Caco-2 (cell line): Measurements from ENCODE around the gene IL11RA. TPM values are rescaled to one million over a fixed set of nuclear protein-coding genes. Genes with fewer than 3 reads are reported as not detected.

Experiments
- BruUV-seq: library from RNA; stranded (reverse); fragments of 400-500 nt; replicated peaks from 2 replicates; lab custom pipeline; 2021; lab: Mats Ljungman, UMichigan
- CTCF ChIA-PET: fragments of 300-600 bp; sonication (Branson Sonifier 250); formaldehyde crosslinking; loops from one replicate; lab custom pipeline; 2022; ENCODE audit warnings: antibody characterized with exemption; lab: Charles Lee
- POLR2A ChIA-PET: fragments of 300-600 bp; sonication (Branson Sonifier 250); formaldehyde crosslinking; loops from one replicate; lab custom pipeline; 2022; ENCODE audit warnings: antibody characterized with exemption; lab: Charles Lee
- DNase-seq, 2 experiments: peaks; one replicate each; pipeline versions ENCODE4 v3.0.0 to v3.0.0-alpha.2; 2020 to 2022
- H3K27me3 ChIP-seq: replicated peaks from 2 replicates; pipeline ENCODE4 v1.6.0; 2011; ENCODE audit warnings: low read length; ENCODE audit not compliant: control insufficient read depth, insufficient read depth
- H3K36me3 ChIP-seq: 2 replicates; pipeline ENCODE4 v1.5.1; 2011; ENCODE audit warnings: low read length; ENCODE audit not compliant: control insufficient read depth, insufficient read depth
- H3K4me1 ChIP-seq: fragments of 250-450 bp; sonication (Bioruptor Pico); 2 replicates; pipeline ENCODE4 v1.5.1; 2020; ENCODE audit warnings: mild to moderate bottlenecking
- H3K4me3 ChIP-seq: 2 replicates; pipeline ENCODE4 v1.5.1; 2011; ENCODE audit warnings: low read depth, mild to moderate bottlenecking, control low read depth, low read length
- H3K9me3 ChIP-seq: fragments of 250-450 bp; sonication (Bioruptor Pico); 2 replicates; pipeline ENCODE4 v1.5.1; 2020; ENCODE audit warnings: mild to moderate bottlenecking, moderate library complexity
- H3K27ac Mint-ChIP-seq: one replicate; pipeline ENCODE4 v1.8.0; 2022; ENCODE audit warnings: mixed read lengths; ENCODE audit not compliant: unreplicated experiment
- H3K27me3 Mint-ChIP-seq: one replicate; pipeline ENCODE4 v1.8.0; 2022; ENCODE audit warnings: mixed read lengths; ENCODE audit not compliant: insufficient read depth, unreplicated experiment
- H3K36me3 Mint-ChIP-seq: one replicate; pipeline ENCODE4 v1.8.0; 2022; ENCODE audit warnings: mild to moderate bottlenecking, mixed read lengths; ENCODE audit not compliant: insufficient read depth, unreplicated experiment
- H3K4me1 Mint-ChIP-seq: one replicate; pipeline ENCODE4 v1.8.0; 2022; ENCODE audit warnings: low read depth, mixed read lengths; ENCODE audit not compliant: unreplicated experiment
- H3K4me3 Mint-ChIP-seq: one replicate; pipeline ENCODE4 v1.8.0; 2022; ENCODE audit warnings: mild to moderate bottlenecking, moderate library complexity, mixed read lengths; ENCODE audit not compliant: unreplicated experiment
- H3K9me3 Mint-ChIP-seq: one replicate; pipeline ENCODE4 v1.8.0; 2022; ENCODE audit warnings: mixed read lengths; ENCODE audit not compliant: unreplicated experiment
- CTCF ChIP-seq, 2 experiments: fragments of 200-600 bp in 1 of 2; IDR thresholded peaks; 1 replicate in 1 of 2; 2 replicates in 1 of 2; pipeline versions ENCODE4 v1.5.1 to v1.8.0; 2011 to 2022; ENCODE audit warnings: antibody characterized with exemption in 1 of 2, control low read depth in 1 of 2, inconsistent platforms in 1 of 2, low read depth in 1 of 2, low read length in 1 of 2, mild to moderate bottlenecking in 1 of 2, moderate library complexity in 1 of 2; ENCODE audit not compliant: insufficient read depth in 1 of 2, severe bottlenecking in 1 of 2, unreplicated experiment in 1 of 2
- intact Hi-C: fragments of 100-400 bp; cut with micrococcal nuclease; formaldehyde crosslinking; loops from one replicate; pipeline ENCODE4 v1.10.0; 2022; ENCODE audit not compliant: unreplicated experiment
- total RNA-seq: library from RNA; stranded (reverse); gene quantifications from 2 replicates; pipeline ENCODE4 v1.2.3, GENCODE V29; 2022

The IL11RA gene
- total RNA-seq, 1 experiment from 2014 or later, result 5.6 TPM

GRCh38 chr9:34693560-34693959, 41.6 kb downstream of the IL11RA start:
- no peak for DNase-seq
- intact Hi-C loops, result no loop called here
- POLR2A ChIA-PET, result no interaction called here
- Histone ChIP-seq H3K9me3 (no peaks in the 10 kb centered on the region), H3K4me3 (no peak overlapping the region), H3K36me3 (no peaks in the 10 kb centered on the region), H3K27me3 (no peaks in the 10 kb centered on the region), H3K4me1 (peaks cover 1% of the 10 kb centered on the region; the same call in 1 of the 2 replicates)
- TF ChIP-seq CTCF (IDR thresholded peaks at IDR 0.05; ENCODE audit: insufficient read depth in 1 of 2, low read depth in 1 of 2, low read length in 1 of 2, severe bottlenecking in 1 of 2, unreplicated experiment in 1 of 2), result no peak
- BruUV-seq, result no TSS peak
- CTCF ChIA-PET, result interaction anchor here (0.8 kb wide), 1 partner anchor 9 kb away, joined by 3 read pairs; no protein-coding TSS in a partner anchor
- H3K4me3 Mint-ChIP-seq, result no peak overlapping the region
- peaks cover 2% of the 10 kb centered on the region for H3K4me1 Mint-ChIP-seq
- H3K27ac Mint-ChIP-seq, result no peak overlapping the region
- peaks cover 3% of the 10 kb centered on the region for H3K27me3 Mint-ChIP-seq
- no peaks in the 10 kb centered on the region for H3K36me3 Mint-ChIP-seq
- H3K9me3 Mint-ChIP-seq, result no peaks in the 10 kb centered on the region

GRCh38 chr9:34694811-34695210, 42.8 kb downstream of the IL11RA start:
- Mint-ChIP-seq H3K4me3 (no peak overlapping the region), H3K27ac (no peak overlapping the region), H3K27me3 (peaks cover 4% of the 10 kb centered on the region), H3K9me3 (no peaks in the 10 kb centered on the region), H3K4me1 (no peaks in the 10 kb centered on the region), H3K36me3 (no peaks in the 10 kb centered on the region)
- no peaks in the 10 kb centered on the region for H3K36me3 ChIP-seq
- no peaks in the 10 kb centered on the region for H3K4me1 ChIP-seq
- no peaks in the 10 kb centered on the region for H3K27me3 ChIP-seq
- intact Hi-C loops, result no loop called here
- CTCF ChIA-PET, result no interaction called here
- DNase-seq, result no peak
- no peak overlapping the region for H3K4me3 ChIP-seq
- no peak for TF ChIP-seq CTCF (IDR thresholded peaks at IDR 0.05; ENCODE audit: insufficient read depth in 1 of 2, low read depth in 1 of 2, low read length in 1 of 2, severe bottlenecking in 1 of 2, unreplicated experiment in 1 of 2)
- POLR2A ChIA-PET, result no interaction called here
- no peaks in the 10 kb centered on the region for H3K9me3 ChIP-seq
- BruUV-seq, result no TSS peak

GRCh38 chr9:34701023-34701768, 49.2 kb downstream of the IL11RA start:
- intact Hi-C loops, result loop anchor here (1.0 to 10.0 kb wide), 3 partner anchors 37 to 89 kb away; partner anchors contain the start of genes IL11RA and RPP25L
- Mint-ChIP-seq H3K4me3 (peak overlapping the region; percentile 36), H3K9me3 (no peaks in the 10 kb centered on the region), H3K27ac (no peak overlapping the region), H3K4me1 (peaks cover 6% of the 10 kb centered on the region), H3K27me3 (peaks cover 10% of the 10 kb centered on the region), H3K36me3 (no peaks in the 10 kb centered on the region)
- H3K4me1 ChIP-seq, result no peaks in the 10 kb centered on the region
- TF ChIP-seq CTCF (IDR thresholded peaks at IDR 0.05; ENCODE audit: insufficient read depth in 1 of 2, low read depth in 1 of 2, low read length in 1 of 2, severe bottlenecking in 1 of 2, unreplicated experiment in 1 of 2), result peak; percentile 63 to 79
- no TSS peak for BruUV-seq
- POLR2A ChIA-PET, result no interaction called here
- peak overlapping the region; percentile 37 for H3K4me3 ChIP-seq
- CTCF ChIA-PET, result interaction anchor here (0.7 to 1.9 kb wide), 5 partner anchors 14 to 55 kb away, joined by 3 to 7 read pairs (median 3); partner anchors contain the start of gene GALT
- peak; percentile 53 to 69 for DNase-seq
- H3K36me3 ChIP-seq, result no peaks in the 10 kb centered on the region
- no peaks in the 10 kb centered on the region for H3K27me3 ChIP-seq
- H3K9me3 ChIP-seq, result no peaks in the 10 kb centered on the region
